Eye (tissue), 1 donor: Measurements from ENCODE around the gene SAMD1.
A peak's percentile ranks its signal among the peaks of the same experiment; 100 is the strongest.

Experiments used
- DNase-seq: peaks from one replicate; pipeline ENCODE4 v3.0.0-alpha.2; 2015

Gene SAMD1

DNA sequence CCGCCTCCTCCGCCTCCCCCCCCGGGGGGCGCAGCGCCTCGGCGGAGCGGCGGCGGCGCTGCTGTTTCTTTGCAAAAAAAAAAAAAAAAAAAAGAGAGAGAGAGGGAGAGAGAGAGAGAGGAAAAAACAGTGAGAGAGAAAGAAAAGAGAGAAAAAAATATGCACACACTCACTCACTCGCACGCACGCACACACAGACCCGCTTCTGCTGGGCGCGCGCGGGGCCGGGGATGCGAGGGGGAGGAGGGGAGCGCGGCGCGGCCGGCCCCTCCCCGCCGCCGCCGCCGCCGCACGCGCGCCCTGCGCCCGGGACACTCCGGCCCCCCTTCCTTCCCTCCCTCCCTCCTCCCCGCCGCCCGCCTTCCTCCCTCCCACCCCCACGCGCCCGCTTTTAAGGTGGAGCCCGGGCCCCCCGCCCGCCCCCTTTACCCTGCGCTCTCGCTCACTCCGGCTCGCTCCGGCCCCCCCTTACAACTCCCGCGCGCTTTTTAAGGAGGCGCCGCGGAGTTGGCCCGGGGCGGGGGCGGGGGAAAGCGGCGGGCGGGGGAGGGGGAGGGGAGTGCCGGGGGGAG, at the start of gene SAMD1:
Gene SAMD1 (minus strand): TSS at position 243 of the 572 bp plus-strand sequence.
- DNase-seq = peak; percentile 94

DNA sequence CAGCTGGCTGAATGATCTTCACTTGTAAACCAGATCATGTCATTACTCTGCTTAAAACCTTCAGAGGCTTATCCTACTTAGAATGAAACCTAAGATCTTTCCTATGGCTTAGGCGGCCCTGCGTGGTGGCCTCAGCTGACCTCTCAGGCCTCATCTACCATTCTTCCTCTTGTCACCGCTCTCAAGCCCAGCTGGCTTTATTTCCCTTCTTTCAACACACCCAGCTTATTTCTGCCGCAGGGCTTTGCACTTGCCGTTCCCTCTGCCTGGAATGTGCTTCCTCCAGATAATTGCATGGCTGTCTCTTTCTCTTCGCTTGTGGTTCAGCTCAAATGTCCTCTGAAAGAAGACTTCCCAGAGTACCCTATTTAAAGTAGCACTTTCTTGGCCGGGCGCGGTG, 49.4 kb upstream of the SAMD1 start:
- DNase-seq = peak; percentile 43

GRCh38 chr19:14138576-14139265, 48.2 kb upstream of the SAMD1 start:
- DNase-seq = no peak

- DNase-seq = peak; percentile 99
Measured at GRCh38 chr19:14136509-14137281, 46.1 kb upstream of the SAMD1 start, which contains the start of gene ASF1B. Gene ASF1B (minus strand): TSS chr19:14136589. CDS start chr19:14136456, 133 bp downstream.

- DNase-seq = no peak
Measured at GRCh38 chr19:14135985-14136508, 45.5 kb upstream of the SAMD1 start.

DNA sequence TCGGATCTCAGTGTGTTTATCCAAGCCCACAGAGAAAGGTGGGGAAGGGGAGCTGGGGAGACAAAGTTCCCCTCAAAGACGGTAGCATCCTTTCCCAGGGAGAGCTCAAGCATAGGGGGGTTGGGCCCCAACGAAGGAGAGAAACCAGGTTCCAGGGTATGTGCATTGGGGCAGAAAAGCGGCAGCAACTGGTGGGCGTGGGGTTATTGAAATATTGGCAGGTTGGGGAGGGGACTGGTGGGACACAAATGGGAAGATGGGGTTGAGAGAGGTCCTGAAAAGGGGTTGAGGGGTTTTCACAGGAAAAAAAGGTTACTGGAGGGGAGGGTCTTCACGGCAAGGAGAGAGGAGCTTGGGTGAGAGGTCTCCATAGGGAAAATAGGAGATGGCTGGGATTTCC, 44.8 kb upstream of the SAMD1 start:
- DNase-seq = no peak

DNA sequence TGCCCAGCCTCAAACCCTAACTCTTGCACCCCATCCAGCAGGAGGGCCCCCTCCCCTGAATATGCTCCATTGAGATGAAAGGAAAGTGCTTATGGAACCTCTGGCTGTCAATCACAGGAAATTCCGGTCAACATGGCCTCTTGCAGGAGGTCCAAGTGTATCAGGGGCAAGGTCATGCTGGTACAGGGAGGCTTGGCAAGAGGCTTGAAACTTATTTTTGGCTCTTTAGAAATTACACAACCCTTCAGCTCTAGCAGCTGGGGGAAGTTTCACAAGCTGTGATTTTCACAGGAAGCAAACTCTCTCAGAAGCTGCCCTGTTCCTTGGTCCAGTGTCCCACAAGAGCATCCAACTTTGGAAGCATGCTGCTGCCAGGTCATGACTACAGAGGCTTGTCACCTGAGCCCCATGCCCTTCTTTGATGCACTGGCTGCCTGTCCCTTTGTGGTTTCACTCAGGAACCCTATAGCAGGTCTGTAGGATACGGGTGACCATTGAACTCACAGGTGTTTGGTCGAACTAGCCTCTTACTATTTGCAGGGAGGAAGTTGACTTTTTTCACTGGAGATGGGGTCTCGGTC, 37.5 kb upstream of the SAMD1 start:
- DNase-seq = no peak

DNA sequence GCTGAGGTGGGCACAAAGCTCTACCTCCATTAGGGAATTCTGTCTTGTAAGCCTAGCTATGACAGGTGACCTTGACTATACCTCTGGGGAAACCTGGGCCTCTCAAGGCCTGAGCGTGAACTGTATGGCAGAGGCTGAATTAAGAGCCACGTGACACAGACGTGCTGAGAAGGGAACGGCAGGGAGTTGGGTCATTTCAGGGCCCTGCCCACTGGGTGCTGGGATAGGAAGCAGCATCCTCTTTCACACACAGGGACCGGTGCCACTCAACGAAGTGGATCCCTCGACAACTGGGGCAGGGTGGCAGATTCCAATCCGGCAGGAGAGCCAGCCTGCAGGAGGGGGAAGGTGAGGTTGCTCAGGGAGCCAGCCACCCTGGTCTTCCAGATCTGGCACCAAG, 36.6 kb upstream of the SAMD1 start:
- no peak for DNase-seq

DNA sequence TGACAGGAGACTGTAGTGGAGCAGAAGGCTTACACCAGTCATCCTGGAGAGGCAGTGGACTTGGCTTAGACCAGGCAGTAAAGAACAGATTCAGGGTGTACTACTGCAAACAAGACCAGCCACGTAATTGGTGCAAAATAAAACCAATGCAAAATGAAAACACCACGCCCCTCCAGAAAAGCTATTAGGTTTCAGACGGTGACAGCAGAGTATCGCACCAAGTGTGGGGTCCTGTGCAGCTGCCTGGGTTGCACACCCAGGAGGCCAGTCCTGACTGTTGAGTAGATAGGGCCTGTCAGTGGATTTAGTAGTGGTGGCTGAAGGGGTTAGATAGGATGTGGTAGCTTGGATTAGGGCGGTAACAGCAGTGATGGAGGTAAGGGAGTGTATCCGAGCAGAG, 32.4 kb upstream of the SAMD1 start:
- no peak for DNase-seq

DNA sequence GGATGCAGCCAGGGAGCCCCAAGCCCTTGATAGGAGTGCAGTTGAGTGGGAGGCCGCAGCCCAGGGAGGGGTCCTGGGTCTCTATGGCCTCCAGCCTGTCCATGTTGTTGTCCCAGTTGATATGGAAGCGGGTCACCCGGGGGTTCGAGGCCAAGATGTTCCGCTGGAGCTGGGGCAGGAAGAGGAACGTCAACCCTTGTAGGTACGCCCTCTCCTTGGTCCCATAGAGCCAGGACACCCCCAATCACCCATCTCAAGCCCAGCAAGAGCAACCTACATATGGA, 29.9 kb upstream of the SAMD1 start:
- no peak for DNase-seq

GRCh38 chr19:14119644-14120496, 29.3 kb upstream of the SAMD1 start:
- no peak for DNase-seq

- no peak for DNase-seq
Measured at GRCh38 chr19:14119146-14119545, 28.6 kb upstream of the SAMD1 start.

- DNase-seq = peak; percentile 81
Measured at GRCh38 chr19:14118165-14119051, 27.9 kb upstream of the SAMD1 start.

GRCh38 chr19:14117668-14118164, 27.2 kb upstream of the SAMD1 start, which contains the start of gene PRKACA:
Gene PRKACA (minus strand): TSS chr19:14117762. CDS start chr19:14117547, 215 bp downstream.
- peak; percentile 99 for DNase-seq

DNA sequence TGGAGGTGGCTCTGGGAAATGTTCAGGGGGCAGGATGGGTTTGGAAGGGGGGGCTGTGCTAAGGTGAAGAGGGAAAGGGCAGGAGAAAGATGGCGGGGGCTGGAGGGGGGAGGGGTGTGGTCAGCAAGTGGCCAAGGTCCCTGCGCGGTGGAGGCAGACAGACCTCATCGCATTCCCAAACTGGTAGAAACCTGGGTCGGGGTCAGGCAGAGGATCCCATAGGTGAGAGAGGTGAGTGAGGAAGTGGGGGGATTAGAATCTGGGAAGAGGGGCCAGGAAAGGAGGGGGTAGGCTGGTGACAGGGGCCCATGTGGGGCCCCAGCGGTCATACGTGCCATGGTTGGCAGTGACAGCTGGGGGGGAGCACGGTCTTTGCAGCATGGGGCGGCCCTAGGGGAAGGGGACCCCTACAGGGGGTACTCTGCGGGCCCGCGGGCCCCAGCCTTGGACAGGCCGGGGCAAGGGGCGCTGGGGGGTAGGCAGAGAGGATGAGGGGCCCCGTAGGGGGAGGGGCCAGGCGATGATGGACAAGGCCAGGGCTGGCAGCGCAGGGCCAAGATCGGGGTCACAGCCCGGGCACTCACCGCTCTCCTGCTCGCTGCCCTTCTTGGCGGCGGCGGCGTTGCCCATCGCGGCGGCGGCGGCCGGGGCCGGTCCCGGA, 26.5 kb upstream of the SAMD1 start:
- DNase-seq = peak; percentile 53

GRCh38 chr19:14116525-14116917, 26.0 kb upstream of the SAMD1 start:
- DNase-seq = no peak

DNA sequence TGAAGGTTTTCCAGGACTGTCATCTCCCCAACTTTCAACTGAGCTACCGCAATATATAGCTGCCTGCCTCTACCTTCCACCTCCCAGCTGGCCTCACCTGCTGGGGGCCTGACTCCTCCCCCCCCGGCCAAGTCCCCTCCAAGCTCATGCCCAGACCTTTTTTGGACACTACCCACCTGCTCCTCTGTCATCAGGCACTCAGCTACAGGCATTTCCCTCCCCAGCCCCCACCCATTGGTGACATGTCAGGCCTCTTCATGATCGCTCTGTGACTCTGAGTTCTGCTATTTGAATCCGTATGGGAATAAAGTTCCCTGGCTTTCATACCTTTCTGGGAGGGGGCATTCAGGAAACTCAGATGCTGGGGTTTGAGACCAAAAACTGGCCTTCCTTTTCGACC, 25.2 kb upstream of the SAMD1 start:
- no peak for DNase-seq

GRCh38 chr19:14114854-14115253, 24.3 kb upstream of the SAMD1 start:
- DNase-seq = no peak

DNA sequence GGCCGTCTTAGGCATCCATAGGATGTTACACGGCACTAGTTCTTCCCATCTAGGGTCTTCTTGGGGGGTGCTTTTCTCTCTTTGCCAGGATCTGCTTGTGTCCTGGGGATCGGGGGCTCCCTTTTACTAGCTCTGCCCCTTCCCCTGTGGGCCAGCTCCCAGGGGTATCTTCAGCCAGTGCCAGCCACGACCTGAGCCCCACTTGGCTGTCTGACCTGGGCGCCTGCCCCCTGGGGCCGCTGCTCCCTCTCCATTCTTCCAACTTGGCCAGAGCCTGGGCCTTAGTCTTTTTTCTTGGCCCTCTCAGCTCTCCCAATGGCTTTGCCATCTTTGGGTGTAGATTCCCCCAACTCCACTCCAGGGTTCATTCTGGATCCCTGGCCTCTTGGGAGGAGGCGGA, 23.9 kb upstream of the SAMD1 start:
- no peak for DNase-seq

GRCh38 chr19:14113762-14114414, 23.3 kb upstream of the SAMD1 start:
- DNase-seq = no peak
